NCI-H345 (cell line): ENCODE data around the gene SPDEF.

Source experiments
- DNase-seq: peaks from one replicate; lab custom pipeline; 2025; lab: John Stamatoyannopoulos, UW

The SPDEF gene

DNA sequence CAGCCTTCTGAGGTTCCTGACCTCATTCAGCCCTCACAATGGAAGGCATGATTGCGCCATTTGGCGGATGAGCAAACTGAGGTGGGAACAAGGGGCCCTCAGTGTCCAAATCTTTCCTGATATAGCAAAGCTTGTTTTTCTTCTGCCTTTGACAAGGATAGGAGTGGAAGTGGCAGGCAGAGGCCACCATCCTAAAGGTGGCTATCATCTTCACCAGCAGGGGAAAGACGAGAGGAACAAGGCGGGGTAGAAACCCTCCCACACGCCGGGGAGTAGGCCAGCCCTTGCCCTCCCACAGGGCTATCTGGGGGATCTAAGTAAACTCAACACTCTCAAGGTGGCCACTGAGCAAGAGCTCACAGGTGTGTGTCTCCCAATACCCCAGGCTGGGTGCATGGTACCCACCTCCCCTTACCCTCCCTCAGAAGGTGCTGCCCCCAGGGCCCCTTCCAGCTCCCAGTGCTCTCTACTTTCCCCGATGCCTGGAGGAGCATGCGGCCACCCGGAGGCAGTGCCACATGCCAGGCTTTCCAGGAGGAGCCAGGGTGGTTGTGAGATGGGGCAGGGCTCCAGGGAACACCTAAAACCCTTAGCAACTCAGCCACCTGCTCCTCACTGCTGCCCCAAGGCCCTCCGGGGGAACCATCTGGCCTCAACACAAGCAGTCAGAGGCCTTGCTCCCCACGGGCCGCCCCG, 11.2 kb downstream of the SPDEF start:
- no peak for DNase-seq

GRCh38 chr6:34544052-34544604, 12.0 kb downstream of the SPDEF start:
- DNase-seq = no peak

- no peak for DNase-seq
Measured at GRCh38 chr6:34543421-34543820, 12.7 kb downstream of the SPDEF start.

DNA sequence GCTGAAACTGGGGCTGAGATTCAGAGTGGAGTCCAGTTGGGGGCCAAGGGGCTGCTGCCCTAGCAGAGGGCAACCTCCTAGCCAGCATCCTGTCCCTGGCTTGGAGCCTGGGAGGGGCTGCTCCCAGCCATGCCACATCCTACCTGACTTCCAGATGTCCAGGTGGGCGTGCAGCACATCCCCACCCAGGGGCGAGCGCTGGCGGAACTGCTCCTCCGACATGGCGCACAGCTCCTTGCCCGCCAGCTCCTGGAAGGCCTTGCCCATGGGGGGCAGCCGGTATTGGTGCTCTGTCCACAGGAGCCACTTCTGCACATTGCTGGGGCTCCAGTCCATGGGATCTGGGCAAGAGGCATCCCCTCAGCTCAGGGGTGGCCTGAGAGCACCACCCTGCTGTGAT, 15.3 kb downstream of the SPDEF start:
- no peak for DNase-seq

DNA sequence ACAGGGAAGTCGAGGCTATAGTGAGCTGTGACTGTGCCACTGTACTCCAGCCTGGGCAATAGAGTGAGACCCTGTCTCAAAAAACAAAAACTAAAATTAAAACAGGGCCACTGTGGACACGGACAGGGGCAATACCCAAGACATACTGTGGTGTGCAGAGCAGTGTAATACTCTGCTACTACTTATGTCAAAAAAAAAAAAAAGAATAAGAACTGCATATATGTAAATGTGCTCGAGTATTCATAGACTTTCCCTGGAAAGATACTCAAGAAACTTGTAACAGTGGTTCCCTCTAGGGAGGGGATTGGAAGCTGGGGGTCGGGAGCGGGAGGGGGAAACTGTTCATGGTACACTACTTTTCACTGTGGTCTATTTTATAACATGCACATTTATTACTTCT, 15.9 kb downstream of the SPDEF start:
- DNase-seq = no peak

DNA sequence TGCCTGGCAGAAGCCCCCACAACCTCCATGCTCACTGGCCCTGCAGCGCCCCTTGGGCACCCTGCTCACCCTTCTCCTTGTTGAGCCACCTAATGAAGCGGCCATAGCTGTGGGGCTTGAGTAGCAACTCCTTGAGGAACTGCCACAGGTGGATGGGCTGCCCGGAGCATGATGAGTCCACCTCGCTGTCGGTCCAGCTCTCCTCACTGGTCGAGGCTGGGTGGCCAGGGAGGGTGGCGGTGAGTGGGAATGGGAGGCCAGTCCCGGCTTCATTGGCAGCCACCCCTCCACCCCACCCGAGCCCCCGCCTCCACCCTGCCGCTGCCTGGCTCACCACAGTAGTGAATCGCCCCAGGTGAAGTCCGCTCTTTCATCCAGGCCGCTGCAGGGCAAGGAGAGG, 16.9 kb downstream of the SPDEF start:
- DNase-seq = no peak

DNA sequence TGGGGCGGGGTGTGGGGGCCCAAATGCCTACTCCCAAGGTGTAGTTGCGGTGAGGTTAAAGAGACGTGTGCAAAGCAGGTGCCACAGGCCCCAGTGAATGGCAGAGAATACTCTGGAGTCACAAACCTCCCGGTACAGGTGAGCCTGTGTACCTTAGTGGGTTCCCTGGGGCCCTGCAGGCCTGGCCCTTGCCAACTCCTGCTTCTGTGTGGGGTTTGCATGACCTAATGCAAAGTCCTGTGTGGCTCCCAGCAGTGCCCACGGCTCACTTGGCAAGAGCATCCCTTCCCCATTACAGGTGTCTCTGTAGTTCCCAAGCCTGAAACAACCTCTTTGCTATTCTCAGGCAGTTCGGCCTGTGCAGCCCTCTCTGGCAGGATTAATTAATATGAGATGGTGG, 17.5 kb downstream of the SPDEF start:
- peak; percentile 18 for DNase-seq

DNA sequence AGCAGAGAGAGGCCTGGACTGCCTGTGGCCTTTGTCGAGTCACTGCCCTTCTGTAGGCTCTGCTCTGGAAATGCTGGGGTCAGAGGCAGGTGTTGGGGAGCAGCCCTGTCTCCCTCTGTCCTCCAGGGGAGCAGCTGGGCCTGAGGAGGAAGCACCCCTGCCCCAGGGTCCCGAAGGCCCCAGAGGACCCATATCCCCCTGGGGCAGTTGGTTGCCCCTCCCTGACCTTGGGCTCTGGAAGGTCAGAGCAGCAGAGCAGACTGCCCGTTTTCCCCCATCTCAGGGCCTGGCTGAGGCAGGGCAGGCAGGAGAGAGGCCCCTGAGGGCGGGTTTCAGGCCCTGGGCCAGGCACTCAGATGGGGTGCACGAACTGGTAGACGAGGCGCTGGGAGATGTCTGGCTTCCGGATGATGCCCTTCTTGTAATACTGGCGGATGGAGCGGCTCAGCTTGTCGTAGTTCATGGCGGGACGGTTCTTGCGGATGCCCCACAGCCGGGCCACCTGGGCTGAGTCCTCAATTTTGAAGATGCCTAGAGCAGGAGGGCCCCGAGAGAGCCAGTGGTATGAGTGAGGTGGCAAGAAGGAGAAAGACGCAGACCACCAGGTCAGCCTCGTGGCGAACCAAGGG, 18.1 kb downstream of the SPDEF start:
- no peak for DNase-seq

GRCh38 chr6:34536959-34537848, 18.9 kb downstream of the SPDEF start:
- DNase-seq = no peak

DNA sequence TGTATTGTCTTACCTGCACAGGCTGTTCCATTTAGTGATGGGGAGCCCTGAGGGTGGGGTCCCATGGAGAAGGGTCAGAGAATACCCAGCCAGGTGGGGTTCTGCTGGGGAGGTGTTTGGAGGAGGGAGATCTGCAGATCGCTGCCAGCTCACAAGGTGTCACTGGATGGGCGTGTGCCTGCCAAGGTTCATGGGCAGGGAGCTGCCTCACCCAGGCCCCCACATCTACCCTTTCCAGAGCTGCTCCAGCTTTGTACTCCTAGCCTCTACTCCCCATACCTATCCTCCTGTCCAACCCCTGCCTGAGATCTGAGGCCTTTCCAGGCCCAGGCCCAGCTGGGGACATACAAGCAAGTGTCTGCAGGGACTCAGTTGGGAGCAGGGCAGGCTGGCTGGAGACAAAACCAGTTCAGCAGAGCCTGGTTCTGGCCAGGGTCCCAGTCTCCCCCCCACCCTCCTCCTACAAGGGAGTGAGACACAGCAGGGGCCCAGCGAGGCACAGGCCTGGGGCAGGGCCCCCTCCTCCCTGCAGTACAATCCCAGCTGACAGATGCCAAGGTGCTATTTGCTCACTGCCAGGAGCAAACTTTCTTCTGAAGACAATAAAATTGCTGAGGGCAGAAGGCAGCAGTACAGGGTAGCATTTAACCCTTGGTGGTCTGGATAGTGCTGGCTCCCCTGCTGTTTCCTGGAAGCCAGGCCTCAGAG, 19.7 kb downstream of the SPDEF start:
- peak; percentile 70 for DNase-seq

DNA sequence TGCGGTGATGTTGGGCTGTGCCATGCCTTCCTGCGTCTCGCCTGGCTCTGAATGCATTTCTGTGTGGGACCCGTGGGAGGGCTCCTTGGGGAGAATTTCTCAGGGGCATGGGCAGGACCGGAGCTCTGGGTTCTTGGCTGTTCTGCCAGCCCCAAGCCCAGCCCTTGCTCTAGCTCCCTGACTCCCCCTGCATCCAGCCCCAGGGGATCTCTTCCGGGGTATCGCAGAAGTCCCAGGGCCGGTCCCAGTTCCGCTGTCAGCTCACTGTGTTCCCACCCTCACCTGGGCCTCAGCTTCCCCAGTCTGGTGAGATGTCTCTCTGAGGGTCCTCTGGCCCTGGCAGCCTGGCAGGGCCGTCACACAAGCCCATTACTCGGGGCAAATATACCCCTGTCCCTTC, 20.5 kb downstream of the SPDEF start:
- no peak for DNase-seq

DNA sequence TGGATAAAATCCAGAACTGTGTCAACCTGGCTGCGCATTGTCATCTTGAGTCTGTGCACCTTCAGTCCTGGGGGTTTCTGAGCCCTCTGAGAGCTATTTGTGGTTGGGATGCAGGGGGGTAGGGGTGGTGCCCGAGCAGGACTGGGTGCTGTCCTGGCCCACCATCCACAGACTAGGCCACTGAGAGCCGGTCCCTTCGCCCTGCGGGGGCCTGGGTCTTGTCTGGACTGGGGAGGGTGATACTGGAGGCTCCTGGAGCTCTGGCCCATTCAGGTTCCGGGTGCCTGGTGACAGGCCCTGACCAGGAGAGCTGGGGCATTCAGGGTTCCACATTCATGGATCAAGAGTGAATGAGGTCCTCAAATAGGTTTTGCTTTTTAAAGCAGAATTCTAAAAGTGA, 20.9 kb downstream of the SPDEF start:
- DNase-seq = no peak

DNA sequence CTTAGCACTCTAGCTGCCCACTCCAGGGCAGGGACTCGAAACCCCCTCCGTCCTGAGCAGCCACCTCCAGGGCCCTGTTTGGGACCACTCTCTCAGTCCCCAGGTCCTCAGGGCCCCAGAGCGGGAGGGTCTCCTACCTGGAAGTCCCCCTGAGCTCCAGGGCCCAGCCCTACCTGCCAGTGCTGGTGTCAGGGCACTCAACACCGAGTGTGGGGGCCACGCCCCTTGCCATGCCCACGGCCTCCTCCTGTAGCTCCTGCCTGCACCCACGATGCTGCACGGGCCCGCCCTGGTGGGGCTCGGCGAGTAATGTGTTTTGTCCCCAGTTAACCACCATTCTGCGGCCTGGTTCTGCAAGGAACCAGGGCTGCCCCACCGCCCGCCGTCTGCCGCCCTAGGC, 21.5 kb downstream of the SPDEF start:
- DNase-seq = no peak

DNA sequence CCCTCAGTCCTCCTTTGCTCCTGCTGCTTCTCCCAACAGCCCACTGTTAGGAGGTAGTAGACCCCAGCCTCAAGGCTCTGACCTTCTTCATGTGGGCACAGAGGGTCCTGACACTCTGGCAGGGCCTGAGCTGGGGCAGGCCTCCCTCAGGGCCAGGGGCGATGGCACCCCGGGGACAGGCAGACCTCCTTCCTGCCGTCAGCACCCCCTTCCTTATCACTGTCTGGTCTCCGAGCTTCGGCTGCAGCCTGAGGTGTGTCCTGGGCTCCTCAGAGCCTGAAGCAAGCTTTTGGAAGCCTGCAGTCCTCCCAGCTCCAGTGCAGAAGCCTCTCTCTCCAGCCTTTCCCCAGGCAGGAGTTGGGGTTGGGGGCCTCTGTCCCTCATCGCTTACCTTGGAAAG, 22.0 kb downstream of the SPDEF start:
- DNase-seq = no peak

DNA sequence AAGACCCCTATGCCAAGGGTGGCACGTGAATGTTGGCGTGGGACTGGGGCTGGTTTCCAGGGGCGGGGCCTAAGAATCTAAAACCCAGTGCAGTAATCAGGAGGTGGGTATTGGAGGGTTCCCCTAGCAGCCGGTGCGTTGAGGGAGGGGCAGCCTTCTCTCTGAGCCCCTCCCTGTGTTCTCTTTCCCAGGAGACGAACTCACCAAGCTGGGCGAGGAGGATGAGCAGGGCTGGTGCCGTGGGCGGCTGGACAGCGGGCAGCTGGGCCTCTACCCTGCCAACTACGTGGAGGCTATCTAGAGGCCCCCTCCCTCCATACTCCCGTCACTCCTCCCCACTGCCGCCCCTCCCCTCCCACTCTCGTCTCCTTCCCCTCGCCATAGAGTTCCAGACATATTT, 23.9 kb downstream of the SPDEF start:
- DNase-seq = no peak

- no peak for DNase-seq
Measured at GRCh38 chr6:34531580-34532201, 24.4 kb downstream of the SPDEF start.

GRCh38 chr6:34530753-34531365, 25.3 kb downstream of the SPDEF start:
- DNase-seq = no peak

- DNase-seq = peak; percentile 39
Measured at GRCh38 chr6:34529665-34530327, 26.3 kb downstream of the SPDEF start.

- DNase-seq = no peak
Measured at GRCh38 chr6:34528996-34529664, 27.0 kb downstream of the SPDEF start.
